ENCODE results near the gene CPM.

DNA sequence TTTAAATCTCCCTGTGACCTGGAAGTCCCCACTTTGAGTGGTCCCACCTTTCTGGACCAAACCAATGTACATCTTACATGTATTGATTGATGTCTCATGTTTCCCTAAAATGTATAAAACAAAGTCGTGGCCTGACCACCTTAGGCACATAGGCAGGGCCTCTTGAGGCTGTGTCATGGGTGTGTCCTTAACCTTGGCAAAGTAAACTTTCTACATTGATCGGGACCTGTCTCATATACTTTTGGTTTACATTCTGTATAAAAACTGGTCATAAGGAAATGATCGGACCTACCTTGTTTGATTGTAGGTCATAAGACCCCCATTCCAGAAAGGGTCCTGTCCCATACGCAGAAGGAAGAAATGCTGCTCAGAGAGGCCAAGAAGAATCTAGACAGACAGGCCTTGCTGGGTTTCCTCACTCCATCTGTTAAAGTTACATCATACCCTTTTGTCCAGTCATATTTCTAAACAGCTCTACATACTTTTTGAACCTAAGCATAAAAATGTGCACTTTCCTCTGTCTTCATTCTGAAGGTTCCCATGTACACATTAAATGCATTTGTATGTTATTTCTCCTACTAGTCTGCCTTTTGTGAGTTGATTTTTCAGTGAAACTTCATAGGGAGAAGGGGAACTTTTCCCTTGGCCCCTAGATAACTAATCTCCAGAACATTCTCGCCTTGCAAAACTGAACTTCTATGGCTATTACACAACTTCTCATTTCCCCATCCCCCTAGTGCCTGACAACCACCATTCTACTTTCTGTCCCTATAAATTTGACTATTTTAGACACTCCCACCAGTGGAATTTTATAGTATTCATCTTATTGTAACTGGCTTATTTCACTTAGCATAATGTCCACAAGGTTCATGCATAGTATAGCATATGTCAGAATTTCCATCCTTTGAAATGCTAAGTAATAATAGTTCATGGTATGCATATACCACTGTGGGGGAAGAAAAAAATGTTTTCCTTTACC is 30.2 kb upstream of the CPM start:
- TF ChIP-seq CTCF (IDR thresholded peaks at IDR 0.05) (no peak), POLR2A (IDR thresholded peaks at IDR 0.05) (no peak)

Measured in Peyer's patch (tissue), 4 donors.